H9 (cell line): Measurements from ENCODE around the gene TRIM34. TPM values are rescaled to one million over a fixed set of nuclear protein-coding genes. Genes with fewer than 3 reads are reported as not detected.
"Not testable (repeated sequence)": the region's sequence is repeated elsewhere in the genome, so short reads cannot be mapped to it uniquely, and the experiment has no call there.

Experiments
- DNase-seq: peaks from one replicate; pipeline ENCODE4 v3.0.0-alpha.2; 2017
- H2AFZ ChIP-seq: one replicate; pipeline ENCODE4 v1.6.1; 2013; ENCODE audit warnings: mild to moderate bottlenecking, low read length, control low read depth, moderate library complexity
- H2AK5ac ChIP-seq: 2 replicates; pipeline ENCODE4 v1.6.1; 2013; ENCODE audit warnings: low read length, control low read depth, mixed read lengths; ENCODE audit not compliant: insufficient read length
- H2BK120ac ChIP-seq: one replicate; pipeline ENCODE4 v1.6.1; 2013; ENCODE audit warnings: low read depth, mild to moderate bottlenecking, low read length, control low read depth, inconsistent platforms; ENCODE audit not compliant: poor library complexity, severe bottlenecking
- H2BK12ac ChIP-seq: 2 replicates; pipeline ENCODE4 v1.6.1; 2013; ENCODE audit warnings: low read length, control low read depth, mixed read lengths, low read depth; ENCODE audit not compliant: insufficient read length
- H2BK15ac ChIP-seq: 2 replicates; pipeline ENCODE4 v1.6.1; 2013; ENCODE audit warnings: low read depth, low read length, control low read depth
- H2BK20ac ChIP-seq: one replicate; pipeline ENCODE4 v1.6.1; 2013; ENCODE audit warnings: low read depth, mild to moderate bottlenecking, low read length, control low read depth, inconsistent platforms; ENCODE audit not compliant: poor library complexity, severe bottlenecking
- H2BK5ac ChIP-seq: 2 replicates; pipeline ENCODE4 v1.6.1; 2013; ENCODE audit warnings: low read length, control low read depth, mixed read lengths; ENCODE audit not compliant: insufficient read length
- H3K14ac ChIP-seq: 2 replicates; pipeline ENCODE4 v1.6.1; 2013; ENCODE audit warnings: low read length, control low read depth; ENCODE audit not compliant: insufficient read depth
- H3K18ac ChIP-seq: 2 replicates; pipeline ENCODE4 v1.6.1; 2013; ENCODE audit warnings: low read depth, mild to moderate bottlenecking, mixed read lengths, low read length, control low read depth; ENCODE audit not compliant: insufficient read length
- H3K23ac ChIP-seq: 2 replicates; pipeline ENCODE4 v1.6.1; 2013; ENCODE audit warnings: low read length, control low read depth, mixed read lengths, low read depth; ENCODE audit not compliant: insufficient read length
- H3K23me2 ChIP-seq: 2 replicates; pipeline ENCODE4 v1.6.1; 2013; ENCODE audit warnings: low read depth, mild to moderate bottlenecking, mixed read lengths, low read length, control low read depth; ENCODE audit not compliant: insufficient read length, poor library complexity, severe bottlenecking
- H3K27ac ChIP-seq: 2 replicates; pipeline ENCODE4 v1.5.1; 2013; ENCODE audit warnings: low read length, control low read depth, mixed read lengths, low read depth; ENCODE audit not compliant: insufficient read length
- H3K27me3 ChIP-seq: 2 replicates; pipeline ENCODE4 v1.6.1; 2013; ENCODE audit warnings: low read length, control low read depth, inconsistent platforms; ENCODE audit not compliant: insufficient read depth
- H3K4ac ChIP-seq: 2 replicates; pipeline ENCODE4 v1.6.1; 2013; ENCODE audit warnings: low read depth, mild to moderate bottlenecking, control low read depth, inconsistent platforms, low read length, moderate library complexity
- H3K4me1 ChIP-seq: 2 replicates; pipeline ENCODE4 v1.6.1; 2013; ENCODE audit warnings: low read length, control low read depth, inconsistent platforms; ENCODE audit not compliant: insufficient read depth
- H3K4me2 ChIP-seq: 2 replicates; pipeline ENCODE4 v1.6.1; 2013; ENCODE audit warnings: low read length, control low read depth, mixed read lengths; ENCODE audit not compliant: insufficient read length, insufficient read depth
- H3K56ac ChIP-seq: 2 replicates; pipeline ENCODE4 v1.6.1; 2013; ENCODE audit warnings: low read depth, mild to moderate bottlenecking, mixed read lengths, low read length, control low read depth; ENCODE audit not compliant: insufficient read length
- H3K79me1 ChIP-seq: 2 replicates; pipeline ENCODE4 v1.6.1; 2013; ENCODE audit warnings: low read depth, mild to moderate bottlenecking, moderate library complexity, low read length, control low read depth, inconsistent platforms; ENCODE audit not compliant: insufficient read depth, poor library complexity, severe bottlenecking
- H3K79me2 ChIP-seq: 2 replicates; pipeline ENCODE4 v1.6.1; 2013; ENCODE audit warnings: low read length, control low read depth, inconsistent platforms; ENCODE audit not compliant: insufficient read depth
- H3K9ac ChIP-seq: 2 replicates; pipeline ENCODE4 v1.6.1; 2013; ENCODE audit warnings: low read length, control low read depth, mixed read lengths; ENCODE audit not compliant: insufficient read length; ENCODE audit errors: extremely low read depth
- H3K9me3 ChIP-seq: one replicate; pipeline ENCODE4 v1.6.1; 2013; ENCODE audit warnings: low read depth, low read length, inconsistent platforms; ENCODE audit not compliant: control insufficient read depth
- H3T11ph ChIP-seq: one replicate; pipeline ENCODE4 v1.6.1; 2013; ENCODE audit warnings: mild to moderate bottlenecking, low read length, control low read depth, inconsistent platforms
- H4K20me1 ChIP-seq: one replicate; pipeline ENCODE4 v1.6.1; 2013; ENCODE audit not compliant: control insufficient read depth, insufficient read length, insufficient read depth
- H4K5ac ChIP-seq: 2 replicates; pipeline ENCODE4 v1.6.1; 2013; ENCODE audit warnings: low read depth, mild to moderate bottlenecking, mixed read lengths, low read length, control low read depth; ENCODE audit not compliant: insufficient read length
- H4K8ac ChIP-seq: replicated peaks from 2 replicates; pipeline ENCODE4 v1.6.1; 2013; ENCODE audit warnings: low read length, control low read depth, mixed read lengths, low read depth; ENCODE audit not compliant: insufficient read length
- H4K91ac ChIP-seq: 2 replicates; pipeline ENCODE4 v1.6.1; 2013; ENCODE audit warnings: low read depth, mild to moderate bottlenecking, moderate library complexity, mixed read lengths, low read length, control low read depth; ENCODE audit not compliant: insufficient read length
- H3K27ac Mint-ChIP-seq, 3 experiments: 2 replicates in 2 of 3; 3 replicates in 1 of 3; pipeline ENCODE4 v1.8.0; 2020 to 2021; ENCODE audit warnings: mixed read lengths in 3 of 3, mild to moderate bottlenecking in 1 of 3, moderate library complexity in 1 of 3
- H3K27me3 Mint-ChIP-seq: 2 replicates; pipeline ENCODE4 v1.8.0; 2021; ENCODE audit warnings: low read depth, mild to moderate bottlenecking, moderate library complexity, mixed read lengths
- H3K36me3 Mint-ChIP-seq, 3 experiments: 2 replicates in 2 of 3; 3 replicates in 1 of 3; pipeline ENCODE4 v1.8.0; 2020 to 2021; ENCODE audit warnings: low read depth in 3 of 3, mixed read lengths in 3 of 3; ENCODE audit not compliant: insufficient read depth in 1 of 3
- H3K4me1 Mint-ChIP-seq, 2 experiments: 2 replicates each; pipeline ENCODE4 v1.8.0; 2020; ENCODE audit warnings: mixed read lengths in 2 of 2
- H3K4me3 Mint-ChIP-seq, 2 experiments: 2 replicates in 1 of 2; 3 replicates in 1 of 2; pipeline ENCODE4 v1.8.0; 2020 to 2021; ENCODE audit warnings: mild to moderate bottlenecking in 2 of 2, mixed read lengths in 2 of 2, moderate library complexity in 1 of 2
- H3K9me3 Mint-ChIP-seq, 2 experiments: 2 replicates in 1 of 2; 3 replicates in 1 of 2; pipeline ENCODE4 v1.8.0; 2020; ENCODE audit warnings: mild to moderate bottlenecking in 2 of 2, mixed read lengths in 2 of 2, moderate library complexity in 1 of 2
- CTCF ChIP-seq: fragments of 200-600 bp; sonication (generic); conservative IDR thresholded peaks from 3 replicates; pipeline ENCODE4 v1.8.0; 2021; ENCODE audit warnings: antibody characterized with exemption, mild to moderate bottlenecking
- WGBS: extraction: QIAGEN DNeasy Blood & Tissue Kit; methylation state at CpG from one replicate; pipeline ENCODE4 v1.1.7; 2013; ENCODE audit warnings: missing lambda C conversion rate, low lambda C conversion rate, mixed read lengths; ENCODE audit not compliant: insufficient read length; ENCODE audit errors: extremely low coverage; 5-methylcytosine and 5-hydroxymethylcytosine counted together
- total RNA-seq: library from RNA; stranded (reverse); gene quantifications from 2 replicates; pipeline ENCODE4 v1.2.1, GENCODE V29; 2021

Gene TRIM34
- total RNA-seq, 1 experiment from 2014 or later = 0.59 TPM

- no peaks in the 10 kb centered on the region; the same call in 1 of the 2 replicates for H3K4me1 ChIP-seq
- peak overlapping the region; percentile 51 for H3K4me2 ChIP-seq
- no peaks in the 10 kb centered on the region for H3K27me3 Mint-ChIP-seq
- H3K27ac ChIP-seq = no peak overlapping the region
- no peak overlapping the region for H2AK5ac ChIP-seq
- H3K27ac Mint-ChIP-seq = peak overlapping the region; percentile 92 to 99 (median 96); a peak in 6 of 7 replicates
- no peak overlapping the region for H3K4ac ChIP-seq
- H3K36me3 Mint-ChIP-seq = peaks cover 5 to 26% (median 25%) of the 10 kb centered on the region in 3 experiments; a peak in 6 of 7 replicates
- H3K23me2 ChIP-seq = peaks cover 8% of the 10 kb centered on the region
- no peak overlapping the region for H2BK5ac ChIP-seq
- peaks cover 0 to 4% of the 10 kb centered on the region in 2 experiments; a peak in 2 of 5 replicates for H3K9me3 Mint-ChIP-seq
- H4K91ac ChIP-seq = no peak overlapping the region
- H3K9me3 ChIP-seq = no peaks in the 10 kb centered on the region
- no peak overlapping the region for H2BK15ac ChIP-seq
- no peak overlapping the region for H2BK120ac ChIP-seq
- H3K56ac ChIP-seq = no peak overlapping the region
- no peak overlapping the region for H2BK20ac ChIP-seq
- peak overlapping the region; percentile 61 for H3K18ac ChIP-seq
- no peak for DNase-seq
- H2AFZ ChIP-seq = no peak overlapping the region
- no CpG with 5 or more reads among the region's 5 CpGs for WGBS
- no peak overlapping the region for H3K9ac ChIP-seq
- H4K8ac ChIP-seq = no peak overlapping the region
- no peak overlapping the region for H3K23ac ChIP-seq
- peak overlapping the region; percentile 55 to 66 for H3K4me3 Mint-ChIP-seq
- no peak for TF ChIP-seq CTCF
- H4K5ac ChIP-seq = no peak overlapping the region
- no peaks in the 10 kb centered on the region for H3K27me3 ChIP-seq
- H3K79me1 ChIP-seq = no peaks in the 10 kb centered on the region
- H2BK12ac ChIP-seq = no peak overlapping the region
- H3K79me2 ChIP-seq = peaks cover 3% of the 10 kb centered on the region; the same call in 1 of the 2 replicates
- H3K14ac ChIP-seq = no peak overlapping the region
- no peak overlapping the region for H3T11ph ChIP-seq
- peaks cover 36 to 42% of the 10 kb centered on the region in 2 experiments for H3K4me1 Mint-ChIP-seq
- H4K20me1 ChIP-seq = no peaks in the 10 kb centered on the region
Observed at GRCh38 chr11:5690736-5691135, 65.9 kb downstream of the TRIM34 start.

GRCh38 chr11:5691238-5691963 lies 66.6 kb downstream of the TRIM34 start:
- not testable (repeated sequence) for H3K56ac ChIP-seq, H3T11ph ChIP-seq, H2BK20ac ChIP-seq, H4K20me1 ChIP-seq, H4K91ac ChIP-seq, H2AFZ ChIP-seq, H2BK5ac ChIP-seq, H3K27me3 ChIP-seq, H3K18ac ChIP-seq, H4K8ac ChIP-seq, H2BK15ac ChIP-seq, H3K14ac ChIP-seq, H2BK12ac ChIP-seq, DNase-seq, H3K9me3 Mint-ChIP-seq, H3K9me3 ChIP-seq, H3K27ac ChIP-seq, H3K4me1 ChIP-seq, H3K79me1 ChIP-seq, H3K79me2 ChIP-seq, H3K27me3 Mint-ChIP-seq, H2AK5ac ChIP-seq, H3K23ac ChIP-seq, H3K4ac ChIP-seq, H2BK120ac ChIP-seq, H4K5ac ChIP-seq, H3K9ac ChIP-seq, H3K23me2 ChIP-seq
- H3K4me2 ChIP-seq = peak overlapping the region; percentile 51
- peaks cover 5 to 31% (median 30%) of the 10 kb centered on the region in 3 experiments; a peak in 6 of 7 replicates for H3K36me3 Mint-ChIP-seq
- H3K4me3 Mint-ChIP-seq = peak overlapping the region; percentile 55 to 66; a peak in 3 of 5 replicates
- peak overlapping the region in 2 of 3 experiments; percentile 92 to 99; a peak in 3 of 7 replicates for H3K27ac Mint-ChIP-seq
- WGBS = no CpG with 5 or more reads among the region's 12 CpGs
- H3K4me1 Mint-ChIP-seq = peaks cover 33 to 45% of the 10 kb centered on the region in 2 experiments
